ENCODE results near the gene RAB8B.
"Not testable (repeated sequence)": the region's sequence is repeated elsewhere in the genome, so short reads cannot be mapped to it uniquely, and the experiment has no call there.

Gene RAB8B

GRCh38 chr15:63208824-63209223, 19.4 kb downstream of the RAB8B start:
- DNase-seq (ENCODE audit: low read depth in 2 of 2): not testable (repeated sequence)

GRCh38 chr15:63210151-63211091, 21.0 kb downstream of the RAB8B start:
- no peak for DNase-seq (ENCODE audit: low read depth in 2 of 2)

- DNase-seq (ENCODE audit: low read depth in 2 of 2): no peak
These were observed 21.7 kb downstream of the RAB8B start for GRCh38 chr15:63211092-63211490.

- no peak for DNase-seq (ENCODE audit: low read depth in 2 of 2)
These were observed 22.1 kb downstream of the RAB8B start for GRCh38 chr15:63211549-63211948.

GRCh38 chr15:63212050-63213004, 22.9 kb downstream of the RAB8B start:
- no peak for DNase-seq (ENCODE audit: low read depth in 2 of 2)

- no peak for DNase-seq (ENCODE audit: low read depth in 2 of 2)
These were observed 28.8 kb downstream of the RAB8B start for GRCh38 chr15:63218100-63218808.

- DNase-seq (ENCODE audit: low read depth in 2 of 2): no peak
These were observed 29.8 kb downstream of the RAB8B start for GRCh38 chr15:63219196-63219710.

- no peak for DNase-seq (ENCODE audit: low read depth in 2 of 2)
These were observed 31.9 kb downstream of the RAB8B start for GRCh38 chr15:63221346-63221745.

- no peak for DNase-seq (ENCODE audit: low read depth in 2 of 2)
These were observed 34.1 kb downstream of the RAB8B start for GRCh38 chr15:63223463-63223862.

GRCh38 chr15:63225381-63225780, 36.0 kb downstream of the RAB8B start:
- DNase-seq (ENCODE audit: low read depth in 2 of 2): no peak

- no peak for DNase-seq (ENCODE audit: low read depth in 2 of 2)
These were observed 36.9 kb downstream of the RAB8B start for GRCh38 chr15:63226155-63226883.

GRCh38 chr15:63226966-63227401, 37.6 kb downstream of the RAB8B start:
- no peak for DNase-seq (ENCODE audit: low read depth in 2 of 2)

- DNase-seq (ENCODE audit: low read depth in 2 of 2): no peak
These were observed 38.3 kb downstream of the RAB8B start for GRCh38 chr15:63227689-63228088.

GRCh38 chr15:63231206-63231605, 41.8 kb downstream of the RAB8B start:
- no peak for DNase-seq (ENCODE audit: low read depth in 2 of 2)

GRCh38 chr15:63231706-63232105, 42.3 kb downstream of the RAB8B start:
- DNase-seq (ENCODE audit: low read depth in 2 of 2): no peak

GRCh38 chr15:63232405-63232804, 43.0 kb downstream of the RAB8B start:
- DNase-seq (ENCODE audit: low read depth in 2 of 2): no peak

GRCh38 chr15:63232943-63233342, 43.5 kb downstream of the RAB8B start:
- no peak for DNase-seq (ENCODE audit: low read depth in 2 of 2)

GRCh38 chr15:63233667-63234423, 44.4 kb downstream of the RAB8B start:
- DNase-seq (ENCODE audit: low read depth in 2 of 2): no peak

- no peak for DNase-seq (ENCODE audit: low read depth in 2 of 2)
These were observed 45.1 kb downstream of the RAB8B start for GRCh38 chr15:63234451-63234870.

- DNase-seq (ENCODE audit: low read depth in 2 of 2): no peak
These were observed 46.9 kb downstream of the RAB8B start for GRCh38 chr15:63236272-63236671.

Data from stimulated activated CD8-positive, alpha-beta memory T cell treated with anti-CD3 and anti-CD28 coated beads, Interleukin-15, amount 100 ng/mL, for 4 hours (primary cell).